ENCODE data around the gene TP73. TPM values are rescaled to one million over a fixed set of nuclear protein-coding genes. Genes with fewer than 3 reads are reported as not detected.

TP73 gene
- total and polyA plus RNA-seq, 2 donors (not counting 1 experiment from before 2014, with no cell fraction given) = 1.2 to 2.4 TPM

- DNase-seq = no peak
- CTCF ChIA-PET = no interaction called here
- H3K36me3 ChIP-seq (replicated peaks in 1 of 2; ENCODE audit: control extremely low read depth in 1 of 2, control insufficient read depth in 1 of 2, extremely low read depth in 1 of 2, insufficient read depth in 2 of 2, low read length in 1 of 2) = no peaks in the 10 kb centered on the region
Measured at GRCh38 chr1:3683992-3684391, 31.7 kb downstream of the TP73 start.

GRCh38 chr1:3685222-3685621 lies 32.9 kb downstream of the TP73 start:
- no peak for DNase-seq
- H3K4me1 ChIP-seq (ENCODE audit: control insufficient read depth in 2 of 2, insufficient read depth in 2 of 2, low read length in 2 of 2) = peaks cover 0 to 11% of the 10 kb centered on the region in 2 donors
- peaks cover 0 to 3% (median 0%) of the 10 kb centered on the region in 3 donors for H3K9me3 ChIP-seq (ENCODE audit: control extremely low read depth in 1 of 3, control insufficient read depth in 2 of 3, insufficient read depth in 1 of 3, low read length in 2 of 3)
- no peak overlapping the region for H2AFZ ChIP-seq (ENCODE audit: insufficient read depth, low read depth, low read length, poor library complexity, severe bottlenecking)
- POLR2A ChIA-PET = no interaction called here
- TF ChIP-seq CTCF (IDR thresholded peaks at IDR 0.05) (no peak), EZH2 (IDR thresholded peaks at IDR 0.05; ENCODE audit: borderline replicate concordance, insufficient read depth, low read depth, low read length, poor library complexity, severe bottlenecking) (no peak)
- no peak overlapping the region for H3K27ac Mint-ChIP-seq
- no peaks in the 10 kb centered on the region for H3K79me2 ChIP-seq (ENCODE audit: control insufficient read depth, insufficient read depth, low read length)
- intact Hi-C loops (cut with micrococcal nuclease) = no loop called here
- H3K27me3 ChIP-seq (replicated peaks in 1 of 4; ENCODE audit: control extremely low read depth in 1 of 4, control insufficient read depth in 3 of 4, insufficient read depth in 4 of 4, low read length in 3 of 4) = no peaks in the 10 kb centered on the region
- no peaks in the 10 kb centered on the region for H4K20me1 ChIP-seq (ENCODE audit: control insufficient read depth, insufficient read depth, low read length, poor library complexity, severe bottlenecking)
- H3K4me3 Mint-ChIP-seq = no peak overlapping the region
- no peaks in the 10 kb centered on the region for H3K36me3 ChIP-seq (replicated peaks in 1 of 2; ENCODE audit: control extremely low read depth in 1 of 2, control insufficient read depth in 1 of 2, extremely low read depth in 1 of 2, insufficient read depth in 2 of 2, low read length in 1 of 2)
- H3K9me3 Mint-ChIP-seq (ENCODE audit: insufficient read depth) = no peaks in the 10 kb centered on the region
- 97% methylated on average over 14 of the region's 14 CpGs for WGBS (ENCODE audit: insufficient coverage)
- no peak for ATAC-seq (ENCODE audit: low read depth)
- H3K27ac ChIP-seq (ENCODE audit: low read length in 2 of 2) = no peak overlapping the region
- H3K27me3 Mint-ChIP-seq = peaks cover 6% of the 10 kb centered on the region
- no peak overlapping the region for H3K4me3 ChIP-seq (ENCODE audit: control extremely low read depth in 1 of 5, extremely low read depth in 1 of 5, insufficient read depth in 1 of 5, low read depth in 2 of 5, low read length in 4 of 5)
- H3K4me2 ChIP-seq (replicated peaks; ENCODE audit: low read depth, low read length, poor library complexity, severe bottlenecking) = no peak overlapping the region
- peaks cover 16% of the 10 kb centered on the region for H3K4me1 Mint-ChIP-seq
- H3K9ac ChIP-seq (ENCODE audit: low read length) = no peak overlapping the region
- CTCF ChIA-PET = no interaction called here

More at GRCh38 chr1:3683992-3684391, 31.7 kb downstream of the TP73 start:
- TF ChIP-seq EZH2 (IDR thresholded peaks at IDR 0.05; ENCODE audit: borderline replicate concordance, insufficient read depth, low read depth, low read length, poor library complexity, severe bottlenecking) = no peak
- no peak for TF ChIP-seq CTCF (IDR thresholded peaks at IDR 0.05)
- no peaks in the 10 kb centered on the region for H4K20me1 ChIP-seq (ENCODE audit: control insufficient read depth, insufficient read depth, low read length, poor library complexity, severe bottlenecking)
- ATAC-seq (ENCODE audit: low read depth) = no peak
- H3K4me2 ChIP-seq (replicated peaks; ENCODE audit: low read depth, low read length, poor library complexity, severe bottlenecking) = no peak overlapping the region
- Mint-ChIP-seq H3K27ac (no peak overlapping the region), H3K4me1 (peaks cover 28% of the 10 kb centered on the region), H3K4me3 (no peak overlapping the region), H3K27me3 (peaks cover 6% of the 10 kb centered on the region), H3K9me3 (ENCODE audit: insufficient read depth) (no peaks in the 10 kb centered on the region)
- peaks cover 0 to 8% (median 0%) of the 10 kb centered on the region in 3 donors for H3K9me3 ChIP-seq (ENCODE audit: control extremely low read depth in 1 of 3, control insufficient read depth in 2 of 3, insufficient read depth in 1 of 3, low read length in 2 of 3)
- H3K27me3 ChIP-seq (replicated peaks in 1 of 4; ENCODE audit: control extremely low read depth in 1 of 4, control insufficient read depth in 3 of 4, insufficient read depth in 4 of 4, low read length in 3 of 4) = peaks cover 0 to 2% (median 0%) of the 10 kb centered on the region in 4 experiments
- no peak overlapping the region for H2AFZ ChIP-seq (ENCODE audit: insufficient read depth, low read depth, low read length, poor library complexity, severe bottlenecking)
- no peak overlapping the region for H3K4me3 ChIP-seq (ENCODE audit: control extremely low read depth in 1 of 5, extremely low read depth in 1 of 5, insufficient read depth in 1 of 5, low read depth in 2 of 5, low read length in 4 of 5)
- whole genome bisulfite sequencing (ENCODE audit: insufficient coverage) = 43% methylated on average over 25 of the region's 26 CpGs
- no peak overlapping the region for H3K9ac ChIP-seq (ENCODE audit: low read length)
- peaks cover 5 to 24% of the 10 kb centered on the region in 2 donors for H3K4me1 ChIP-seq (ENCODE audit: control insufficient read depth in 2 of 2, insufficient read depth in 2 of 2, low read length in 2 of 2)
- H3K27ac ChIP-seq (ENCODE audit: low read length in 2 of 2) = no peak overlapping the region
- POLR2A ChIA-PET = no interaction called here
- no peaks in the 10 kb centered on the region for H3K79me2 ChIP-seq (ENCODE audit: control insufficient read depth, insufficient read depth, low read length)
- intact Hi-C loops (cut with micrococcal nuclease) = no loop called here

Measured in B cell (primary cell).